ENCODE results near the gene NBR1.

GRCh38 chr17:43146649-43147048 lies 24.4 kb upstream of the NBR1 start:
- no peak for TF ChIP-seq EZH2 (IDR thresholded peaks at IDR 0.05)
- no peak for TF ChIP-seq POLR2AphosphoS5 (IDR thresholded peaks at IDR 0.05; ENCODE audit: borderline replicate concordance, low read depth, low read length)
- TF ChIP-seq FOXP2 (optimal IDR thresholded peaks at IDR 0.05; ENCODE audit: control extremely low read depth, extremely low read length, insufficient read depth), result no peak

All from SK-N-MC (cell line).